ENCODE measurements around the gene EIF2AK3.

EIF2AK3 gene

DNA sequence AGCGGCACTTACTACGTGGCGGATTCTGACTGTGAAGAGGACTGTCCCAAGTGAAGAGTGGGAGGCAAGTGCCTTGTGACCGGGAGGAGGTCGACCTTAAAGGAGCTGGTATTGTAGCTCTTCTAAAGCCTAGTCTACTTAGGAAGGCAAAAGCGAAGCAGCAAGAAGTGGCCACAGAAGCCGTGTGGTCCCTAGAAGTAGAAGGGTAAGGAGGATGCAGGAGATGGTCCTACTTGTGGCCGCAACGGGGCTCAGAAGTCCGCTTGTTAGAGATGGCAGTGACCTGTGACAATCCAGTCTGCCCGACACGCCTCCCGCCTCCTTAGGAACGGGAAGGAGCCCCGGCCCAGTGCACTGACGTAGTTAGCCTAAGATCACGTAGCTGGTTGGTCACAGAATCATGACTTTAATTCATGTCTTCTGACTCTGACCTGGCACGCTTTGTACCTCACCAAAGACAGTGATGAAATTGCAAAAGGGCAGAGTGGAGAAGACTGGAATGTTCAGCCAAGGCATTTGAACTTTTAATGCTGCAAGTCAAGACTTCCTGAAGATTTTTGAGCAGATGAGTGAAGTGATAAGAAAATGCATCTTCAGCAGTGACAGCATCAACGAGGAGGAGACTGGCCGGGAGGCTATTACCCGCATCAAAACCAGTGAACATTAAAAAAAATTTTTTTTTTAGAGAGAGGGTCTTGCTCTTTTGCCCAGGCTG, 749 bp upstream of the EIF2AK3 start (continued):
- no peak for TF ChIP-seq ZNF768 (tag by site-specific recombination; IDR thresholded peaks at IDR 0.05)
- peak; percentile 80 for TF ChIP-seq ZNF2 (tag by site-specific recombination; IDR thresholded peaks at IDR 0.05)
- TF ChIP-seq, protein P1, sequence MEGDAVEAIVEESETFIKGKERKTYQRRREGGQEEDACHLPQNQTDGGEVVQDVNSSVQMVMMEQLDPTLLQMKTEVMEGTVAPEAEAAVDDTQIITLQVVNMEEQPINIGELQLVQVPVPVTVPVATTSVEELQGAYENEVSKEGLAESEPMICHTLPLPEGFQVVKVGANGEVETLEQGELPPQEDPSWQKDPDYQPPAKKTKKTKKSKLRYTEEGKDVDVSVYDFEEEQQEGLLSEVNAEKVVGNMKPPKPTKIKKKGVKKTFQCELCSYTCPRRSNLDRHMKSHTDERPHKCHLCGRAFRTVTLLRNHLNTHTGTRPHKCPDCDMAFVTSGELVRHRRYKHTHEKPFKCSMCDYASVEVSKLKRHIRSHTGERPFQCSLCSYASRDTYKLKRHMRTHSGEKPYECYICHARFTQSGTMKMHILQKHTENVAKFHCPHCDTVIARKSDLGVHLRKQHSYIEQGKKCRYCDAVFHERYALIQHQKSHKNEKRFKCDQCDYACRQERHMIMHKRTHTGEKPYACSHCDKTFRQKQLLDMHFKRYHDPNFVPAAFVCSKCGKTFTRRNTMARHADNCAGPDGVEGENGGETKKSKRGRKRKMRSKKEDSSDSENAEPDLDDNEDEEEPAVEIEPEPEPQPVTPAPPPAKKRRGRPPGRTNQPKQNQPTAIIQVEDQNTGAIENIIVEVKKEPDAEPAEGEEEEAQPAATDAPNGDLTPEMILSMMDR (tag by site-specific recombination; IDR thresholded peaks at IDR 0.05) = peak; percentile 17
- TF ChIP-seq WT1 (tag by site-specific recombination; IDR thresholded peaks at IDR 0.05) = peak; percentile 56; the same call in 1 of the 2 replicates
- TF ChIP-seq REPIN1 (tag by site-specific recombination; IDR thresholded peaks at IDR 0.05; ENCODE audit: low read depth) = no peak
- TF ChIP-seq, protein P2, sequence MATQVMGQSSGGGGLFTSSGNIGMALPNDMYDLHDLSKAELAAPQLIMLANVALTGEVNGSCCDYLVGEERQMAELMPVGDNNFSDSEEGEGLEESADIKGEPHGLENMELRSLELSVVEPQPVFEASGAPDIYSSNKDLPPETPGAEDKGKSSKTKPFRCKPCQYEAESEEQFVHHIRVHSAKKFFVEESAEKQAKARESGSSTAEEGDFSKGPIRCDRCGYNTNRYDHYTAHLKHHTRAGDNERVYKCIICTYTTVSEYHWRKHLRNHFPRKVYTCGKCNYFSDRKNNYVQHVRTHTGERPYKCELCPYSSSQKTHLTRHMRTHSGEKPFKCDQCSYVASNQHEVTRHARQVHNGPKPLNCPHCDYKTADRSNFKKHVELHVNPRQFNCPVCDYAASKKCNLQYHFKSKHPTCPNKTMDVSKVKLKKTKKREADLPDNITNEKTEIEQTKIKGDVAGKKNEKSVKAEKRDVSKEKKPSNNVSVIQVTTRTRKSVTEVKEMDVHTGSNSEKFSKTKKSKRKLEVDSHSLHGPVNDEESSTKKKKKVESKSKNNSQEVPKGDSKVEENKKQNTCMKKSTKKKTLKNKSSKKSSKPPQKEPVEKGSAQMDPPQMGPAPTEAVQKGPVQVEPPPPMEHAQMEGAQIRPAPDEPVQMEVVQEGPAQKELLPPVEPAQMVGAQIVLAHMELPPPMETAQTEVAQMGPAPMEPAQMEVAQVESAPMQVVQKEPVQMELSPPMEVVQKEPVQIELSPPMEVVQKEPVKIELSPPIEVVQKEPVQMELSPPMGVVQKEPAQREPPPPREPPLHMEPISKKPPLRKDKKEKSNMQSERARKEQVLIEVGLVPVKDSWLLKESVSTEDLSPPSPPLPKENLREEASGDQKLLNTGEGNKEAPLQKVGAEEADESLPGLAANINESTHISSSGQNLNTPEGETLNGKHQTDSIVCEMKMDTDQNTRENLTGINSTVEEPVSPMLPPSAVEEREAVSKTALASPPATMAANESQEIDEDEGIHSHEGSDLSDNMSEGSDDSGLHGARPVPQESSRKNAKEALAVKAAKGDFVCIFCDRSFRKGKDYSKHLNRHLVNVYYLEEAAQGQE (tag by site-specific recombination; IDR thresholded peaks at IDR 0.05) = no peak
- TF ChIP-seq ZNF24 (tag by site-specific recombination; IDR thresholded peaks at IDR 0.05) = 0 out of 2 replicates have a peak, but pooled peaks have one; percentile 33

DNA sequence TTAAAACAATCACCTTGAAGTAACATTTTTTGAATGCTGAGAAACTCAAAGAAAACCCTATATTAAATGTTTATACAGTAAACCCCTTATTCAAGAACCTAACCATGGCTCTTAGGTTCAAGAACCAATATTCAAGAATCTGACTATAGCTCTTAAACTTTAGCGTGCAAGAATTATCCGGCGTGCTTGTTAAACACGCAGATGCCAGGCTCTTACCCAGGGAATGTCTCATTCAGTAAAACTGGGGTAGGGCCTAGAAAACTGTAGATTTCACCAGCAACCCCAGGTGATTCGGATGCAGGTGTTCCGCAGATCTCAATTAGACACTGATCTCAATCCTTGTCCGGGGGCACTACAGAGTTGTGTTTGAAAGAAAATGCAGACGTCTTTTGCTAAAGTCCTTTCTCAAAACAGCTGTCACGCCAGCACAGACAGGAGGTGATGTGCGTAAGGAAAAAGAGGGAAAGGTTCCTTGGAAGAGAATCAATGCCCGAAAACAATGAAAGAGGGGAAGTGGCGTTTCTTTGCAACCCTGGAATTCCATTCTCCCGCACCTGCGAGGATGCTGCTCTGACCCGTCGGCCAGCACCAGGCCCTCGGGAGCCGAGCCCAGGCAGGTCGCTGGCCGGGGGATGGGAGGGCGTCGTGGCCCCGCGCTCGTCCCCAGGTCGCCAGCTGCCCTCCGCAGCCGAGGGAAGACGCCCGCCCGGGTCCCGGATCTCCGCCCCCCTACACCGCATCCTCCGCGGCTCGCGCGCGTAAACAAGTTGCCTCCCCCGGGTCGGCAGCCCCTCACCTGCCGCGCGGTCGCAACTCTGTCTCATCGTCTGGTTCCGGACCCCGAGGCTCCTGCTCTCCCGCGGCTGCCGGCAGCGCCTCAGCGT, 851 bp downstream of the EIF2AK3 start:
- ChIA-PET POLR2A (interaction anchor here (0.7 to 1.9 kb wide), 4 partner anchors 20 to 33 kb away, joined by 3 to 19 read pairs (median 6); no protein-coding TSS in a partner anchor), CTCF (interaction anchor here (0.8 to 1.5 kb wide), 3 partner anchors 33 to 42 kb away, joined by 4 to 5 read pairs (median 4); no protein-coding TSS in a partner anchor)
- peaks cover 12% of the 10 kb centered on the region for H3K4me1 ChIP-seq (ENCODE audit: control insufficient read depth, insufficient read depth, low read length)
- H3K9me3 ChIP-seq (ENCODE audit: control insufficient read depth, insufficient read depth, low read depth, low read length) = no peaks in the 10 kb centered on the region
- peak overlapping the region; percentile 77 for H3K27ac ChIP-seq (ENCODE audit: extremely low read depth, low read depth, low read length)
- H3K4me3 ChIP-seq (ENCODE audit: low read depth, low read length) = peak overlapping the region; percentile 97
- no peaks in the 10 kb centered on the region for H3K36me3 ChIP-seq (ENCODE audit: control insufficient read depth in 2 of 2, insufficient read depth in 1 of 2, low read length in 2 of 2)
- TF ChIP-seq, protein P1 (tag by site-specific recombination; IDR thresholded peaks at IDR 0.05) = 0 out of 2 replicates have a peak, but pooled peaks have one; percentile 5
- no peak for TF ChIP-seq KLF1 (tag by site-specific recombination; IDR thresholded peaks at IDR 0.05)
- no peak for TF ChIP-seq YY1 (tag by site-specific recombination; IDR thresholded peaks at IDR 0.05)
- TF ChIP-seq ZSCAN30 (tag by site-specific recombination; IDR thresholded peaks at IDR 0.05) = no peak
- TF ChIP-seq ZNF391 (tag by site-specific recombination; IDR thresholded peaks at IDR 0.05; ENCODE audit: borderline replicate concordance, low read depth) = no peak
- no peak for TF ChIP-seq ZNF423 (tag by site-specific recombination; IDR thresholded peaks at IDR 0.05)
- no peak for TF ChIP-seq ZNF266 (tag by site-specific recombination; IDR thresholded peaks at IDR 0.05; ENCODE audit: low read depth)
- TF ChIP-seq ZNF548 (tag by site-specific recombination; IDR thresholded peaks at IDR 0.05) = no peak
- TF ChIP-seq ZNF132 (tag by site-specific recombination; IDR thresholded peaks at IDR 0.05; ENCODE audit: borderline replicate concordance) = no peak
- TF ChIP-seq, protein P3, sequence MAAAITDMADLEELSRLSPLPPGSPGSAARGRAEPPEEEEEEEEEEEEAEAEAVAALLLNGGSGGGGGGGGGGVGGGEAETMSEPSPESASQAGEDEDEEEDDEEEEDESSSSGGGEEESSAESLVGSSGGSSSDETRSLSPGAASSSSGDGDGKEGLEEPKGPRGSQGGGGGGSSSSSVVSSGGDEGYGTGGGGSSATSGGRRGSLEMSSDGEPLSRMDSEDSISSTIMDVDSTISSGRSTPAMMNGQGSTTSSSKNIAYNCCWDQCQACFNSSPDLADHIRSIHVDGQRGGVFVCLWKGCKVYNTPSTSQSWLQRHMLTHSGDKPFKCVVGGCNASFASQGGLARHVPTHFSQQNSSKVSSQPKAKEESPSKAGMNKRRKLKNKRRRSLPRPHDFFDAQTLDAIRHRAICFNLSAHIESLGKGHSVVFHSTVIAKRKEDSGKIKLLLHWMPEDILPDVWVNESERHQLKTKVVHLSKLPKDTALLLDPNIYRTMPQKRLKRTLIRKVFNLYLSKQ (tag by site-specific recombination; IDR thresholded peaks at IDR 0.05; ENCODE audit: borderline replicate concordance) = no peak
- no peak for TF ChIP-seq ZNF155 (tag by site-specific recombination; IDR thresholded peaks at IDR 0.05)
- TF ChIP-seq ZNF112 (tag by site-specific recombination; IDR thresholded peaks at IDR 0.05) = no peak
- no peak for TF ChIP-seq ZNF707 (tag by site-specific recombination; IDR thresholded peaks at IDR 0.05)
- no peak for TF ChIP-seq ZBTB21 (tag by site-specific recombination; IDR thresholded peaks at IDR 0.05)
- no peak for TF ChIP-seq ZNF660 (tag by site-specific recombination; IDR thresholded peaks at IDR 0.05)
